Pancreas (tissue), 10 donors: ENCODE measurements around the gene MAPK8. TPM values are rescaled to one million over a fixed set of nuclear protein-coding genes. Genes with fewer than 3 reads are reported as not detected.

Source experiments
- ATAC-seq, 4 donors: fragments of 200-7000 bp; cut with Tn5 transposase; one replicate each; pipeline versions ENCODE4 v1.8.0 to v1.9.1; 2020; ENCODE audit warnings: mild to moderate bottlenecking in 4 of 4, moderate library complexity in 4 of 4
- DNase-seq, 6 donors: peaks; one replicate each; pipeline ENCODE4 v3.0.0-alpha.2; 2020
- FAIRE-seq: peaks from 2 replicates; lab custom pipeline; 2012; peaks lifted over from hg19 to GRCh38; lab: Jason Lieb, UNC
- H3K27ac ChIP-seq, 4 donors: fragments of 200-600 bp; sonication (generic); 1 replicate in 3 of 4; 2 replicates in 1 of 4; pipeline versions ENCODE4 v1.5.0 to v1.8.0; 2020
- H3K27me3 ChIP-seq, 4 donors: fragments of 200-600 bp; one replicate each; pipeline ENCODE4 v1.8.0; 2021
- H3K36me3 ChIP-seq, 3 donors: fragments of 200-600 bp; sonication (generic) in 1 of 3; one replicate each; pipeline versions ENCODE4 v1.5.0 to v1.8.0; 2020 to 2021
- H3K4me1 ChIP-seq, 3 donors: fragments of 200-600 bp; one replicate each; pipeline ENCODE4 v1.8.0; 2021
- H3K4me3 ChIP-seq, 4 donors: fragments of 200-600 bp; sonication (generic) in 2 of 4; one replicate each; pipeline versions ENCODE4 v1.5.0 to v1.8.0; 2020 to 2021
- H3K9me3 ChIP-seq, 4 donors: fragments of 200-600 bp; one replicate each; pipeline ENCODE4 v1.8.0; 2021
- CTCF ChIP-seq, 4 donors: fragments of 200-600 bp; sonication (generic) in 3 of 4; IDR thresholded peaks; one replicate each; pipeline versions ENCODE4 v1.5.0 to v1.8.0; 2021; ENCODE audit warnings: antibody characterized with exemption in 4 of 4
- WGBS, 2 donors: extraction: QIAGEN DNeasy Blood & Tissue Kit; methylation state at CpG; one replicate each; pipeline ENCODE4 v1.1.7; 2013; 5-methylcytosine and 5-hydroxymethylcytosine counted together
- intact Hi-C, 3 donors: fragments of 100-400 bp; cut with DNase I; formaldehyde crosslinking; loops; one replicate each; pipeline versions ENCODE4 v1.11.1 to v1.14.2; 2022
- polyA plus RNA-seq, 2 donors: library from polyadenylated mRNA; stranded (reverse); fragments of 200-250 nt; gene quantifications; one replicate each; pipeline ENCODE4 v1.2.3, GENCODE V29; 2013
- total RNA-seq, 6 donors: library from RNA; stranded (reverse); fragmentation: NEBNext Ultra II Directional in 4 of 6; extraction: Animal tissue kit (Norgen Biotek cat#: 25700) in 4 of 6; gene quantifications; one replicate each; pipeline versions ENCODE4 v1.2.1 to v1.2.4, GENCODE V29; 2021 to 2023
- donor health status: healthy with polysubstance abuse.
- donor health status: DM: no; HTN: no; CAD: no; lungs with moderate emphysema.
- donor health status: DM: no; HTN: no; CAD: no.
- donor health status: control.
- donor health status: control.
- donor health status: Bipolar disorder and iron deficiency.
- donor health status: DM: yes; HTN: yes; CAD: no.
- donor health status: DM: no; HTN: no; CAD: no.
- donor health status: DM: no; HTN: no; CAD: no.
- donor health status: DM: yes; HTN: yes; CAD: no.

The MAPK8 gene
- total and polyA plus RNA-seq, 8 donors: 4.0 to 25.5 (median 17.0) TPM

- WGBS, 2 donors: 74 to 83% methylated on average over 5 of the region's 5 CpGs
These were observed 156.1 kb downstream of the MAPK8 start for GRCh38 chr10:48462482-48463020.

DNA sequence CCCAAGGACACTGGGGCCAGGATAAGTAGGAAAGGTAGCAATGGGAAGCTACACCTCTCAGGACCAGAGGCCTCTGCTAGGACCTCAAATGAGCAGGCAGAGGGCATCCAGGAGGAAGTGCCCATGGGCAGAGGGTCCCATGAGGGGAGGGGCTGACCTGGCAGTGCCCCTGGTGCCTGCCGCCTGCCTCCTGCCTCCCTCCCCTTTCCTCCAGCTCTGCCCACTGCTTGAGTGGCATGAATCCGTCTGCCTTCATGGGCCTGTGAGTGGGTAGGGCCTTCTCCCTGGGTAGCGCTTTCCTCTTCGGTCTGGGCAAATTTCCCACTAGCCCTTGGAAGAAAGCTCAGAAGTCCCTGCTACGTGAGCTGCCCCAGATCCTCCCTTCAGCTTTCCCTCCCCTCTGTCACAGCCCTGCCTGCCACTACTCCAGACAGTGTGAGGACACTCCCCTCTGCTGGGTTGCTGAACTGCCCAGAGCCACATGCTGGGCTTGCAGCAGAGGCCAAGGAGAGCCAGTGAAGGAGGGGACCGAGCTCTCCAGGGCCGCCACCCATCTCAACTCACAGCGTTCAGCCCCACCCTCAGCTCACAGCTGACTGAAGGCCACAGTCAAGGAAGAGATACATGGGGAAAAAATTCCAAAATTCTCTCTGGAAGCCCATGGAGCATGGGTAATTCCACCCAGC, 157.0 kb downstream of the MAPK8 start:
- 81 to 84% methylated on average over 6 to 8 of the region's 8 CpGs for WGBS, 2 donors
- Histone ChIP-seq H3K9me3 (no peaks in the 10 kb centered on the region), H3K4me1 (no peaks in the 10 kb centered on the region), H3K4me3 (no peak overlapping the region), H3K27me3 (no peaks in the 10 kb centered on the region), H3K27ac (no peak overlapping the region), H3K36me3 (no peaks in the 10 kb centered on the region)
- no peak for TF ChIP-seq CTCF (IDR thresholded peaks at IDR 0.05)
- FAIRE-seq: no peak
- ATAC-seq: peak in 1 of 4 donors; percentile 11
- intact Hi-C loops: no loop called here
- DNase-seq: peak in 1 of 6 donors; percentile 31

More at GRCh38 chr10:48462482-48463020, 156.1 kb downstream of the MAPK8 start:
- Histone ChIP-seq H3K27me3 (no peaks in the 10 kb centered on the region), H3K27ac (no peak overlapping the region), H3K4me3 (no peak overlapping the region), H3K9me3 (no peaks in the 10 kb centered on the region), H3K36me3 (no peaks in the 10 kb centered on the region), H3K4me1 (no peaks in the 10 kb centered on the region)
- intact Hi-C loops: no loop called here
- DNase-seq (peak in 1 of 6 donors; percentile 16), FAIRE-seq (no peak), ATAC-seq (no peak)
- TF ChIP-seq CTCF (IDR thresholded peaks at IDR 0.05): no peak

DNA sequence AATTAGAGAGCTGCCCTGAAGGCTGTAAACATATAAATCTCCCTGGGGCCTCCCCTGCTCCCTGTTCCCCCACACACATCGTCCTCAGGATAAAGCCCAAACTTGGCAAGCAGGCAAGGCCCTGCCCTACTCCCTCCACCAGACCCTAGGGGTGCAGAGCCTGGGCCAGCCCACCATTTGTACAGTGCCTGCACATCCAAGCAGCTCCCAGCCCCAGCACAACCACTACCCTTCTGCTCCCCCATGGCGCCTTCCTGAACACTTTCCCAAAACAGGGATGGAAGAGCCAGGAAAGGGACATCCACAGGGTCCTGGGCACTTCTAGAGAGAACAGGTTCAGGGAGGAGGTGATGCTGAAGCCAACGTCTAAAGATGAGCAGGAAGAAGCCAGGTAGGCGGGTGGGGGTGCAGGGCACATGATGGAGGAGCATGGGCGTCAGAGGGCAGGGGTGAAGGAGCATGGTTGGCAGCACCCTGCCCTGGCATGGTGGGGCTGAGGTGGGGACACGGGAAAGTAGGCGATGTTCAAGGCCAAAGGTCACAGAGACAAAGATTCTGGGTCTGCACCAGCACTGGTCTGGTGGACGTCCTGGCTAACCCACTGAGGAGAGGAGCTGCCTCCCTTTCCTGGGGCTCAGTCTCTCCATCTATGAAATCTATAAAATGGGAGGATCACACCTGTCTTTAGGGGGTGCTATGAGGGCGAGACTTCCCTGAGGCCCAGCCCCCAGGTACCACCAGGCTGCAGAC, 157.8 kb downstream of the MAPK8 start:
- intact Hi-C loops: no loop called here
- Histone ChIP-seq H3K4me1 (no peaks in the 10 kb centered on the region), H3K9me3 (no peaks in the 10 kb centered on the region), H3K27ac (no peak overlapping the region), H3K4me3 (no peak overlapping the region), H3K36me3 (no peaks in the 10 kb centered on the region), H3K27me3 (no peaks in the 10 kb centered on the region)
- DNase-seq: peak in 2 of 6 donors; percentile 5 to 42
- ATAC-seq: no peak
- TF ChIP-seq CTCF (IDR thresholded peaks at IDR 0.05): no peak
- 75 to 89% methylated on average over 9 of the region's 9 CpGs for WGBS, 2 donors
- no peak for FAIRE-seq

- ATAC-seq: peak in 3 of 4 donors; percentile 53 to 67 (median 57)
- H3K9me3 ChIP-seq: no peaks in the 10 kb centered on the region
- H3K27ac ChIP-seq: peak overlapping the region in 1 of 4 donors; percentile 22
- intact Hi-C loops: no loop called here
- WGBS, 2 donors: 69 to 76% methylated on average over 27 of the region's 27 CpGs
- DNase-seq: peak in 2 of 6 donors; percentile 15 to 58
- no peak for FAIRE-seq
- H3K4me3 ChIP-seq: no peak overlapping the region
- H3K4me1 ChIP-seq: no peaks in the 10 kb centered on the region
- no peaks in the 10 kb centered on the region for H3K36me3 ChIP-seq
- TF ChIP-seq CTCF (IDR thresholded peaks at IDR 0.05): no peak
- no peaks in the 10 kb centered on the region for H3K27me3 ChIP-seq
These were observed 158.6 kb downstream of the MAPK8 start for GRCh38 chr10:48464871-48465736.
